Epithelial cell of prostate (primary cell): ENCODE results near the gene SIRT7.
"Not testable (repeated sequence)": the region's sequence is repeated elsewhere in the genome, so short reads cannot be mapped to it uniquely, and the experiment has no call there.

Experiments
- DNase-seq: peaks from one replicate; pipeline ENCODE4 v3.0.0-alpha.2; 2011; ENCODE audit warnings: low read depth, low spot score
- H3K27ac ChIP-seq: fragments of 450-650 bp; 2 replicates; pipeline ENCODE4 v1.5.1; 2017; ENCODE audit warnings: mild to moderate bottlenecking

Gene SIRT7

GRCh38 chr17:81955058-81955681, 37.2 kb upstream of the SIRT7 start:
- H3K27ac ChIP-seq = no peak overlapping the region
- no peak for DNase-seq

GRCh38 chr17:81954131-81955057, 36.4 kb upstream of the SIRT7 start:
- no peak for DNase-seq
- H3K27ac ChIP-seq = no peak overlapping the region

GRCh38 chr17:81953443-81953842, 35.5 kb upstream of the SIRT7 start:
- DNase-seq, H3K27ac ChIP-seq: not testable (repeated sequence)

GRCh38 chr17:81952792-81953228, 34.8 kb upstream of the SIRT7 start:
- no peak for DNase-seq

GRCh38 chr17:81951785-81952684, 34.1 kb upstream of the SIRT7 start:
- no peak overlapping the region for H3K27ac ChIP-seq
- no peak for DNase-seq

More at GRCh38 chr17:81952792-81953228, 34.8 kb upstream of the SIRT7 start:
- no peak overlapping the region for H3K27ac ChIP-seq

GRCh38 chr17:81950501-81950900, 32.5 kb upstream of the SIRT7 start:
- no peak overlapping the region for H3K27ac ChIP-seq

GRCh38 chr17:81948635-81949378, 30.8 kb upstream of the SIRT7 start:
- no peak overlapping the region for H3K27ac ChIP-seq

More at GRCh38 chr17:81950501-81950900, 32.5 kb upstream of the SIRT7 start:
- DNase-seq = no peak

GRCh38 chr17:81947189-81947588, 29.2 kb upstream of the SIRT7 start, which contains the start of gene MYADML2:
Gene MYADML2, minus strand, starts transcription at chr17:81947233. Its CDS starts 5,492 bp downstream, at chr17:81941741.
- no peak for DNase-seq
- H3K27ac ChIP-seq = no peak within 1 kb of the TSS

More at GRCh38 chr17:81948635-81949378, 30.8 kb upstream of the SIRT7 start:
- DNase-seq = no peak

GRCh38 chr17:81944858-81945257, 26.9 kb upstream of the SIRT7 start:
- DNase-seq = no peak
- H3K27ac ChIP-seq = no peak overlapping the region

- no peak overlapping the region for H3K27ac ChIP-seq
- DNase-seq = no peak
Observed at GRCh38 chr17:81942167-81942553, 24.2 kb upstream of the SIRT7 start.

GRCh38 chr17:81941484-81942166, 23.6 kb upstream of the SIRT7 start:
- no peak overlapping the region for H3K27ac ChIP-seq
- DNase-seq = no peak

- no peak overlapping the region for H3K27ac ChIP-seq
Observed at GRCh38 chr17:81940538-81941483, 22.8 kb upstream of the SIRT7 start.

GRCh38 chr17:81939881-81940385, 22.0 kb upstream of the SIRT7 start:
- DNase-seq = no peak
- no peak overlapping the region for H3K27ac ChIP-seq

More at GRCh38 chr17:81940538-81941483, 22.8 kb upstream of the SIRT7 start:
- no peak for DNase-seq

GRCh38 chr17:81939218-81939617, 21.2 kb upstream of the SIRT7 start:
- DNase-seq = no peak

GRCh38 chr17:81935709-81936084, 17.7 kb upstream of the SIRT7 start:
- DNase-seq = no peak
- H3K27ac ChIP-seq = no peak overlapping the region

More at GRCh38 chr17:81939218-81939617, 21.2 kb upstream of the SIRT7 start:
- no peak overlapping the region for H3K27ac ChIP-seq

GRCh38 chr17:81934850-81935708, 17.1 kb upstream of the SIRT7 start:
- DNase-seq = no peak
- no peak overlapping the region for H3K27ac ChIP-seq
